Brain microvascular endothelial cell (primary cell): ENCODE data around the gene ATP9B.

Source experiments
- DNase-seq: peaks from one replicate; pipeline ENCODE4 v3.0.0-alpha.2; 2020
- H3K27ac ChIP-seq: fragments of 250-450 bp; sonication (Bioruptor Pico); 2 replicates; pipeline ENCODE4 v1.5.1; 2020; ENCODE audit warnings: mild to moderate bottlenecking, moderate library complexity
- H3K27me3 ChIP-seq: fragments of 250-450 bp; sonication (Bioruptor Pico); replicated peaks from 2 replicates; pipeline ENCODE4 v1.5.1; 2020; ENCODE audit warnings: mild to moderate bottlenecking
- H3K36me3 ChIP-seq: fragments of 250-450 bp; sonication (Bioruptor Pico); replicated peaks from 2 replicates; pipeline ENCODE4 v1.5.1; 2020; ENCODE audit warnings: mild to moderate bottlenecking
- H3K4me3 ChIP-seq: 2 replicates; pipeline ENCODE4 v1.5.1; 2011; ENCODE audit warnings: low read depth, mild to moderate bottlenecking, control low read depth, low read length, moderate library complexity
- in situ Hi-C: cut with HindIII; loops from 2 replicates; pipeline ENCODE4 v1.10.0; 2017; ENCODE audit warnings: low sequenced_read_pairs, low pct_ligation_motif_present
- TF ChIP-seq, protein P1 (sequence below): IDR thresholded peaks from 2 replicates; pipeline ENCODE4 v1.5.1; 2011; ENCODE audit warnings: low read depth, mild to moderate bottlenecking, moderate library complexity, low read length, control low read depth, inconsistent platforms; ENCODE audit errors: missing control alignments

The ATP9B gene

DNA sequence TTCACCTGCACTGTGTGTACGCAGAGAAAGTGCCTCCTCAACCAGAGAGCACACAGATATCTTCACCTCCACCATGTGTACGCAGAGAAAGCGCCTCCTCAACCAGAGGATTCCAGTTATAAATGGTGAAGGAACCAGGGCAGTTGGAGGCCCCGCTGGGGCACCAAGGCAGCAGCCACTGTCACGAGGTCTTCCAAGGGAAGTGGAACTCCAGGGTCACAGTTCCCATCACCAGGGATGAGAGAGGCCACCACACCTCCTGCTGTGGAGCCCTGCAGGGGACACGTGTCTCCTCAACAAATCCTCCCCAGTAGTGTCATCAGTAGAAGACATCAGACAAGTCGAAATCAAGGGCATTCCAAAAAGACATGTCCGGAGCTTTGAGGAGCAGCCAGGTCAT is 298.3 kb downstream of the ATP9B start:
- no peaks in the 10 kb centered on the region for H3K36me3 ChIP-seq
- in situ Hi-C loops = no loop called here
- H3K4me3 ChIP-seq = no peak overlapping the region
- H3K27me3 ChIP-seq = no peaks in the 10 kb centered on the region
- TF ChIP-seq, protein P1, sequence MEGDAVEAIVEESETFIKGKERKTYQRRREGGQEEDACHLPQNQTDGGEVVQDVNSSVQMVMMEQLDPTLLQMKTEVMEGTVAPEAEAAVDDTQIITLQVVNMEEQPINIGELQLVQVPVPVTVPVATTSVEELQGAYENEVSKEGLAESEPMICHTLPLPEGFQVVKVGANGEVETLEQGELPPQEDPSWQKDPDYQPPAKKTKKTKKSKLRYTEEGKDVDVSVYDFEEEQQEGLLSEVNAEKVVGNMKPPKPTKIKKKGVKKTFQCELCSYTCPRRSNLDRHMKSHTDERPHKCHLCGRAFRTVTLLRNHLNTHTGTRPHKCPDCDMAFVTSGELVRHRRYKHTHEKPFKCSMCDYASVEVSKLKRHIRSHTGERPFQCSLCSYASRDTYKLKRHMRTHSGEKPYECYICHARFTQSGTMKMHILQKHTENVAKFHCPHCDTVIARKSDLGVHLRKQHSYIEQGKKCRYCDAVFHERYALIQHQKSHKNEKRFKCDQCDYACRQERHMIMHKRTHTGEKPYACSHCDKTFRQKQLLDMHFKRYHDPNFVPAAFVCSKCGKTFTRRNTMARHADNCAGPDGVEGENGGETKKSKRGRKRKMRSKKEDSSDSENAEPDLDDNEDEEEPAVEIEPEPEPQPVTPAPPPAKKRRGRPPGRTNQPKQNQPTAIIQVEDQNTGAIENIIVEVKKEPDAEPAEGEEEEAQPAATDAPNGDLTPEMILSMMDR = no peak
- H3K27ac ChIP-seq = no peak overlapping the region
- DNase-seq = no peak

DNA sequence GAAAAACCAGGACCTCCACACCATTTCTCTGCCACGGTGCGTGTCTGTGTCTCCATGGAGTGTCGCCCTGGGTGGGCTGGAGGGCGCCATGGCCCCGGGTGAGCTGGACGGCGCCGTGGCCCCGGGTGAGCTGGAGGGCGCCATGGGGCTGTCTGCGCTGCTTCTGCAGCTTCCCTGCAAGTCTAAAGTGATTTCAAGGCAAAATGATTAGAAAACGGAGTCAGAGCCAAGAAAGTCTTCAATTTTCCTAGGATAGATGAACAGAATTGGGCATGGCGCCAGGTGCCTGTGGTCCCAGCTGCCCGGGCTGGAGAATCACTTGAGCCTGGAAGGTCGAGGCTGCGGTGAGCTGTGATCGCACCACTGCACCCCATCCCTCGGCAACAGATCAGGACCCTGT is 298.8 kb downstream of the ATP9B start:
- Histone ChIP-seq H3K27ac (no peak overlapping the region), H3K27me3 (no peaks in the 10 kb centered on the region), H3K36me3 (no peaks in the 10 kb centered on the region), H3K4me3 (no peak overlapping the region)
- no peak for DNase-seq
- TF ChIP-seq, protein P1 = no peak
- in situ Hi-C loops = no loop called here

DNA sequence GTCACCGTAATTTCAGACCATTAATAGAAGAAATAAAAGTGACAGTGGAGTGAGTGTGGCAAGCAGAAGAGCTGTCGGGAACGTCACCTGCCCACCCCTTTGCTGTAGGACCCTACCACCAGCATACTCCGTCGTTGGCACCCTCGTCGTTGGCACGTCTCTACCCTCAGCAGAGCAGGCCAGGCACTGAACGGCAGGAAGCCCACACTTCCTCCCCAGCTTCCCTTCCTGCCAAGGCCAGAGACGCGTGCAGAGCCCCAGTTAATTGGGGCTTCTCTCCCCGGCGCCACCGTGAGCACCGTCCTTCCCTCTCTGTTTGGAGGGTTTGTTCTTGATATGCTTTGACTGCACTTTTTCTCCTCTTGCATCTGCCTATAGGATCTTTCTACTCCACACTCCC is 299.5 kb downstream of the ATP9B start:
- TF ChIP-seq, protein P1 = no peak
- no peaks in the 10 kb centered on the region for H3K36me3 ChIP-seq
- DNase-seq = no peak
- no peak overlapping the region for H3K27ac ChIP-seq
- no peaks in the 10 kb centered on the region for H3K27me3 ChIP-seq
- in situ Hi-C loops = no loop called here
- no peak overlapping the region for H3K4me3 ChIP-seq

DNA sequence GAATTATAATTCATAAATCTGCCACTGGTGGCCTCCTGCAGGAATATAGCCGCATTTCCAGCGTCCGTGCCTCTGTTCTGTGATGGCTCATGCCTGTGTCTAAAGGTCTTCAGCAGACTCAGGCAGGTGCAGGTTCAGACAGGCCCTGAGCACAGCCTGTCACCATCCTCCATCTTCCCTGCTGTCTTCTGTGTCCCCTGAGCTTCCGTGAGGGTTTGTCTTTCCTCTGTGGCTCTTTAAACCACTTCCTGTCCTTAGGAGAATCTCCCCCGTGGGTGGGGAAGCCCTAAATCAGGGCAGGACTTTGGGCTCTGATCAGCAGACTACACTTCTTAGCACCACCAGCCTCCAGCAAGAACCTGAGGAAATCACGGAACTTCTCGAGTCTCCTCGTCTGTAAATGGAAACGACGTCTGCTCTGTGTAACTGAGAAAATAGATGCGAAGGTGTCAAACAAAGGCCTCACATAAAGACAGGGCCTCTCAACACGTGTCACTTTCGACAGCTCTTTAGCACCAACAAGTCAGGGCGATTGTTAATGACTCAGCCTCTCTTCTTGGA is 302.4 kb downstream of the ATP9B start:
- DNase-seq = no peak
- in situ Hi-C loops = no loop called here
- Histone ChIP-seq H3K27me3 (no peaks in the 10 kb centered on the region), H3K4me3 (no peak overlapping the region), H3K27ac (no peak overlapping the region), H3K36me3 (no peaks in the 10 kb centered on the region)
- TF ChIP-seq, protein P1 = no peak

DNA sequence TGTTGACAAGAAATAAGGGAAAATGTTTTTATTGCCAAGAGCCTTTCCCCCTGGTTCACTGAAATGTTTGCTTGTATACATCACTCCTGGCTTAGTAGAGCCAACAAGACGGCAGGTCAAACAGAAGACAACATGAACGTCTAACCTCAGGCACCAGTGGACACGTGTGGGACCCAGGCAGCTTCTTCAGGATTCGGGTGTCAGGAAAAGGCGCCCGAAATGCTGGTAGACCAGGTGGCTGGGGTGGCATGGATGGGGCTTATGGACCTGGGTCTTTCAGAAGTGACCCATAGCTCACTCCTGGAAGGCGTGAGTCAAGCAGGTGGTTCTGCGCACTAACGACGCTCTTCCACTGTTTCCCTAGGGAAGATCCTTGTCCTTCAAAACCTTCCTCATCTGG is 303.3 kb downstream of the ATP9B start:
- TF ChIP-seq, protein P1 = no peak
- no peak overlapping the region for H3K4me3 ChIP-seq
- H3K27me3 ChIP-seq = no peaks in the 10 kb centered on the region
- no peaks in the 10 kb centered on the region for H3K36me3 ChIP-seq
- H3K27ac ChIP-seq = no peak overlapping the region
- DNase-seq = no peak
- in situ Hi-C loops = no loop called here

DNA sequence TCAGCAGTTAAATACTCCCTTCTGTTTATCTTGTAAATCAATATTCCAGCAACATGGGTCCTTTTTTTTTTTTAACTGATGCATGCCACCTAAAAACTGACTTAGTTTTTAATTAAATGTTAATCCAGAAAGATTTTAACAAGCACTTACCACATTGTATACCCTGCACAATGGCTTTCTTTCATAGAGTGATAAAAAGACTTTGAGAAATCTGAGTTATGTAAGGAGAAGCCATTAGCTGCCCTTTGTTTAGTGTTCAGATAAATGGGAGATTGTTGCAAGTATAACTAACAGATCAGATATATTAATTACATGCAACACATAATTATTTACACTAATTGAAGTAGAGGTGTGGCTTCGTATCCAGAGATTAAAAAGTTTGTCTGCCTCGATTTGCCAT is 303.8 kb downstream of the ATP9B start:
- Histone ChIP-seq H3K4me3 (no peak overlapping the region), H3K36me3 (no peaks in the 10 kb centered on the region), H3K27ac (no peak overlapping the region), H3K27me3 (no peaks in the 10 kb centered on the region)
- in situ Hi-C loops = no loop called here
- TF ChIP-seq, protein P1 = no peak
- no peak for DNase-seq
